ENCODE measurements around the gene SMC4.

Gene SMC4

DNA sequence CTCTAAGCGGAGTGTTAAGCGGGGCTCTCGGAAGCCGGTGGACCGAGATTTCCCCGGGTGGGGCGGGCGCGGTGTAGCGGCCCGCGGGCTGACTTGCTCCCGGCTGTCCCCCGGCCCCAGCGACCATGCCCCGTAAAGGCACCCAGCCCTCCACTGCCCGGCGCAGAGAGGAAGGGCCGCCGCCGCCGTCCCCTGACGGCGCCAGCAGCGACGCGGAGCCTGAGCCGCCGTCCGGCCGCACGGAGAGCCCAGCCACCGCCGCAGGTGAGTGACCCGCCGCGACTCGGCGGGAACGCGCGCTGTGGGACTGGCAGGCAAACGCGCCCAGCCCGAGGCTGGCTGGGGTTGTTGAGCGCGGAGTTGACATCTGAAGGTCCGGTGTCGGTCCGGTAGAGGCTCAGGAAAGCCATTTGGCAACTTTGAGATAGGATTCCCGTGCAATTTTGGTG lies 1.3 kb downstream of the SMC4 start:
- DNase-seq: peak; percentile 29
- Histone ChIP-seq H3K4me1 (0 out of 2 replicates have a peak, but pooled peaks cover under 1% of the 10 kb centered on the region), H3K36me3 (peaks cover 46% of the 10 kb centered on the region), H3K9me3 (no peaks in the 10 kb centered on the region), H3K4me3 (ENCODE audit: low read depth, low read length) (peak overlapping the region; percentile 98), H3K27me3 (no peaks in the 10 kb centered on the region)
- TF ChIP-seq, protein P1, sequence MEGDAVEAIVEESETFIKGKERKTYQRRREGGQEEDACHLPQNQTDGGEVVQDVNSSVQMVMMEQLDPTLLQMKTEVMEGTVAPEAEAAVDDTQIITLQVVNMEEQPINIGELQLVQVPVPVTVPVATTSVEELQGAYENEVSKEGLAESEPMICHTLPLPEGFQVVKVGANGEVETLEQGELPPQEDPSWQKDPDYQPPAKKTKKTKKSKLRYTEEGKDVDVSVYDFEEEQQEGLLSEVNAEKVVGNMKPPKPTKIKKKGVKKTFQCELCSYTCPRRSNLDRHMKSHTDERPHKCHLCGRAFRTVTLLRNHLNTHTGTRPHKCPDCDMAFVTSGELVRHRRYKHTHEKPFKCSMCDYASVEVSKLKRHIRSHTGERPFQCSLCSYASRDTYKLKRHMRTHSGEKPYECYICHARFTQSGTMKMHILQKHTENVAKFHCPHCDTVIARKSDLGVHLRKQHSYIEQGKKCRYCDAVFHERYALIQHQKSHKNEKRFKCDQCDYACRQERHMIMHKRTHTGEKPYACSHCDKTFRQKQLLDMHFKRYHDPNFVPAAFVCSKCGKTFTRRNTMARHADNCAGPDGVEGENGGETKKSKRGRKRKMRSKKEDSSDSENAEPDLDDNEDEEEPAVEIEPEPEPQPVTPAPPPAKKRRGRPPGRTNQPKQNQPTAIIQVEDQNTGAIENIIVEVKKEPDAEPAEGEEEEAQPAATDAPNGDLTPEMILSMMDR (IDR thresholded peaks at IDR 0.05; ENCODE audit: low read depth, low read length): no peak

GRCh38 chr3:160401291-160402095 lies 2.0 kb downstream of the SMC4 start:
- DNase-seq: peak; percentile 38
- H3K4me1 ChIP-seq: 0 out of 2 replicates have a peak, but pooled peaks cover 3% of the 10 kb centered on the region
- H3K4me3 ChIP-seq (ENCODE audit: low read depth, low read length): peak overlapping the region; percentile 98
- H3K27me3 ChIP-seq: no peaks in the 10 kb centered on the region
- H3K36me3 ChIP-seq: peaks cover 53% of the 10 kb centered on the region
- H3K9me3 ChIP-seq: no peaks in the 10 kb centered on the region
- TF ChIP-seq, protein P1 (IDR thresholded peaks at IDR 0.05; ENCODE audit: low read depth, low read length): no peak

- no peaks in the 10 kb centered on the region for H3K9me3 ChIP-seq
- no peak for DNase-seq
- H3K4me1 ChIP-seq: 0 out of 2 replicates have a peak, but pooled peaks cover 3% of the 10 kb centered on the region
- TF ChIP-seq, protein P1 (IDR thresholded peaks at IDR 0.05; ENCODE audit: low read depth, low read length): no peak
- peak overlapping the region; percentile 98 for H3K4me3 ChIP-seq (ENCODE audit: low read depth, low read length)
- no peaks in the 10 kb centered on the region for H3K27me3 ChIP-seq
- H3K36me3 ChIP-seq: peaks cover 62% of the 10 kb centered on the region
These were observed 3.0 kb downstream of the SMC4 start for GRCh38 chr3:160402221-160403027.

DNA sequence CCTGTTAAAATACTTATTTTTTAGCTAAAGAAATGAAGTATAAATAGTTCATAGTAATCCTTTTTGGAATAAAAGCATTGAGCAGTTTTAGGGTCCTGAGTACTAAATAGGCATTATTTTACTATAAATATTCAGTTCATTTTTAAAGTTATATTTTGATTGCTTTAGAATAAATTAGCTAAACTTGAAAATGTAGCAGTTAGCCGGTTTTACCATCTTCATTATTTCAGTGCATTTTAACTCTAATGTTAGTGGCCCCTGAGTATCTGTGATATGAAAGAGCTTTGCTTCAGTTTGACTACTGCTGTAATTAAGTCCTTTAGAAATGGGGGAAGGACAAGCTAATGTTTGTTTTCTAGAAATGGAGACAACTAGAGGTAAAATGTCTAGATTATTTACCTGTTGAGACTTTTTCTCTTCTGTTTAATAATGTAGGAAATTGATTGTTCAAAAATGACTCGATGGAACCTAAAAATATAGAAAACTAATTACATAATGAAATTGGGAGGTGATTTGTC lies 3.6 kb downstream of the SMC4 start:
- no peak for DNase-seq
- Histone ChIP-seq H3K4me1 (0 out of 2 replicates have a peak, but pooled peaks cover 3% of the 10 kb centered on the region), H3K4me3 (ENCODE audit: low read depth, low read length) (peak overlapping the region; percentile 98), H3K36me3 (peaks cover 69% of the 10 kb centered on the region), H3K9me3 (no peaks in the 10 kb centered on the region), H3K27me3 (no peaks in the 10 kb centered on the region)
- TF ChIP-seq, protein P1 (IDR thresholded peaks at IDR 0.05; ENCODE audit: low read depth, low read length): no peak

DNA sequence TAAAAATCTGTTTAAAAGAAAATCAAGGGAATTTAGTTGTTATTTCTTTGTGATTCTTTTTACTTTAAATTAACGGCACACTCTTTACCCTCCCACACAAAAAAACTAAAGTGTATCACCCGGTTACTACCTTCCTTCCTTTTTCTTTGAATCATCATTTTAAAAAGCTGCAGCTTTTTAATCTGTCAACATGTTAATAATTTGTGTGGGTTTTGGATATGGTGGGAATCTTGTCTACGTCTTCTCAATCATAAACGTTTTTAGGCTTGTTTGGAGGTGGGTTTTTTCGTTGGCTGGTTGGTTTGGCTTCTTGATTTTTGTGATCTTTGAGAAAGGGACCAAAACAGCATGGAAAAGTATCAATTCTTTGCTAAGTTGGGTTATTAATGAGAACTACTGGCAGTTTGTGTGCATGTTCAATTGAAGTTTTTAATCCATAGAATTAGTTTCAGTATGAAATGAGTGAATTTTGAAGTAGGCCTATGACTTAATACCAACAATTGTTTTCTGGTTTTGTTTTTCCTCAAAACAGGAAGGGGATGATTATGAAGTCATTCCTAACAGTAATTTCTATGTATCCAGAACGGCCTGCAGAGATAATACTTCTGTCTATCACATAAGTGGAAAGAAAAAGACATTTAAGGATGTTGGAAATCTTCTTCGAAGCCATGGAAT lies 4.5 kb downstream of the SMC4 start:
- H3K4me1 ChIP-seq: peaks cover 3% of the 10 kb centered on the region; the same call in 1 of the 2 replicates
- peak overlapping the region; percentile 98 for H3K4me3 ChIP-seq (ENCODE audit: low read depth, low read length)
- H3K27me3 ChIP-seq: no peaks in the 10 kb centered on the region
- no peaks in the 10 kb centered on the region for H3K9me3 ChIP-seq
- peaks cover 76% of the 10 kb centered on the region for H3K36me3 ChIP-seq
- no peak for DNase-seq
- TF ChIP-seq, protein P1 (IDR thresholded peaks at IDR 0.05; ENCODE audit: low read depth, low read length): no peak

Data from BE2C (cell line).